Measurements from ENCODE around the gene TMEM150B.
A peak's percentile ranks its signal among the peaks of the same experiment; 100 is the strongest.

Gene TMEM150B

DNA sequence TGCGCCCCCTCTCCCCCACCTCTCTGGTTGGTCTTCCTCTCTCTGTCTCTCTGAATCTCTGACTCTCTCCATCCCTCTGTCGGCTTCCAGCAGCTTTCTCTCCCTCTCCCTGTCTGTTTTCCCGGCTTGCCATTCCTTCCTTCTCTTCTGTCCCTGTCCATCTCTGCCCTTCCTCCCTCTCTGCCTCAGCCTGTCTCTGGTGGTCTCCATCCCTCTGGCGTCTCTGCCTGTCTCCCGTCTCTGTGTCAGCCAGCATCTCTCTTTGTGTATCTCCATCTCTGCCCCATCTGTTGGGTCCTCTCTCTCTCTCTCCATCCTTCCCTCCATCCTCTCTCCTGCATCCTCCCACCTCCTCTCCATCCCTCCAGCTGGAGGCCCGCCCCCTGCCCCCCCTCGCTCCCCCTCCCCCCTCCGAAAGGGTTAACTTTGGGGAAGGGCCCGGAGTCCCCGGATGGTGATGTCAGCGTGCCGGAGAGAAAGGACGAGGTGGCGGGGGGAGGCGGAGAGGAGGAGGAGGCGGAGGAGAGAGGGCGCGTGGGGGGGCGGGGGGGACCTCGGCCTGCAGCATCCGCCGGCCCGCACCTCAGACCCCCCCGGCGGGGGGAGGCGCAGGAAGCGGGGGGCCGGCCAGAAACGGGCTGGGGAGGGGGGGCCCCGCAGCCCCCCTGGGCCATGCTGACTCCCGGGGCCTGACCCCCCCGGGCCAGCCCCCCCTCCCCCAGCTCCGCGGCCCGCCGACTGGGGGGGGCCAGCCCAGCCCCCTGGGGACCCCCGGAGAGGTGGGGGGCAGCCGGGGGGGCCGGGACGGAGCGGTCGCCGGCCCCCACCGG is 41.4 kb downstream of the TMEM150B start, which contains the start of gene BRSK1:
Gene BRSK1, plus strand, starts transcription at position 450 of the 830 bp plus-strand sequence. CDS start 446 bp downstream, outside the sequence.
- in situ Hi-C loops (cut with HindIII; ENCODE audit: low pct_unique_long_range_greater_than_20kb, low sequenced_read_pairs): no loop called here
- DNase-seq (ENCODE audit: low read depth in 1 of 2, low spot score in 1 of 2): peak in 1 of 2 experiments; percentile 71
- no peak for TF ChIP-seq JUND (IDR thresholded peaks at IDR 0.05; ENCODE audit: low read depth)

DNA sequence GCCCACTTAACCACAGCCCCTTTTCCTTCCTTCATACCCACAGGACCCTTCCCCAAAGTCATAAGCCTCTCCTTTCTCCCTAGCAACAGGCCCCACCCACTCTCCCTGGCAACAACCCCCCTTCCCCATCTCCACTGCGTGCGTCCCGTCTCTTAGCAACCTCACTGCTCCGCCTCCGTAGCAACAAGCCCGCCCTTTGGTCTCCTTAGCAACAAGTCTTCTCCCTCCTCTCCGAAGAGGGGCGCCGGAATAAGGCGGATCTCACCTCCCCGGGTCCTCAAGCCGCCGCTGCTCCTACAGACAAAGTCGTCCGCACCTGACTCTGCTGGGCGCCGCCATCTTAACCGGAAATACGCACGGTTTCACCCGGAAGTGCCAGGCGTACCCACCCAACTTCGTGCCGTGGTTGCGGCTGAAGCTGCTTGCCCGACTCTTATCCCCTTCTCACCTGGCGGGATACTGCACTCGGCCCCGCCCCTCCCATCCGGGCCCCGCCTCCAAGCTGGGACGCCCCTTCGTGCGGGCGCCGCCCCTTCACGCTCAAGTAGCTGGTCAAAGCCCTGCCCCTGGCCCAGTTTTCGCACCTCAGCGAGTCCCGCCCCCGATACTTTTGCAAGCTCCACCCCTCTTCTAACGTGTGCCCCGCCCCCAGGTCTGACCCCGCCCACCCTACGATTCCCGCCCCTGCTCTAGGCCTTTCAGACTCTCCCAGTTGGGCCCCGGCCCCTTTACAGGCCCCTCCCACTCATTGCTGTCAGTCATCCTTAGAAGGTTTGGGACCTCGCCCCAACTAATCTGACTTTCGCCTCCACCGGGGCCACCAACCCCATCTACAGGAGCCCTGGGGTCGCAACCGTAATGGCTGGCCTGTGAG is 45.1 kb downstream of the TMEM150B start, which contains the start of gene HSPBP1:
Gene HSPBP1, minus strand, starts transcription at position 341 of the 874 bp plus-strand sequence. CDS start 502 bp downstream, outside the sequence.
- DNase-seq (ENCODE audit: low read depth in 1 of 2, low spot score in 1 of 2): peak; percentile 69 to 98
- in situ Hi-C loops (cut with HindIII; ENCODE audit: low pct_unique_long_range_greater_than_20kb, low sequenced_read_pairs): no loop called here
- no peak for TF ChIP-seq JUND (IDR thresholded peaks at IDR 0.05; ENCODE audit: low read depth)

GRCh38 chr19:55279340-55279739 is 45.8 kb downstream of the TMEM150B start:
- TF ChIP-seq JUND (IDR thresholded peaks at IDR 0.05; ENCODE audit: low read depth): no peak
- in situ Hi-C loops (cut with HindIII; ENCODE audit: low pct_unique_long_range_greater_than_20kb, low sequenced_read_pairs): no loop called here
- no peak for DNase-seq (ENCODE audit: low read depth in 1 of 2, low spot score in 1 of 2)

DNA sequence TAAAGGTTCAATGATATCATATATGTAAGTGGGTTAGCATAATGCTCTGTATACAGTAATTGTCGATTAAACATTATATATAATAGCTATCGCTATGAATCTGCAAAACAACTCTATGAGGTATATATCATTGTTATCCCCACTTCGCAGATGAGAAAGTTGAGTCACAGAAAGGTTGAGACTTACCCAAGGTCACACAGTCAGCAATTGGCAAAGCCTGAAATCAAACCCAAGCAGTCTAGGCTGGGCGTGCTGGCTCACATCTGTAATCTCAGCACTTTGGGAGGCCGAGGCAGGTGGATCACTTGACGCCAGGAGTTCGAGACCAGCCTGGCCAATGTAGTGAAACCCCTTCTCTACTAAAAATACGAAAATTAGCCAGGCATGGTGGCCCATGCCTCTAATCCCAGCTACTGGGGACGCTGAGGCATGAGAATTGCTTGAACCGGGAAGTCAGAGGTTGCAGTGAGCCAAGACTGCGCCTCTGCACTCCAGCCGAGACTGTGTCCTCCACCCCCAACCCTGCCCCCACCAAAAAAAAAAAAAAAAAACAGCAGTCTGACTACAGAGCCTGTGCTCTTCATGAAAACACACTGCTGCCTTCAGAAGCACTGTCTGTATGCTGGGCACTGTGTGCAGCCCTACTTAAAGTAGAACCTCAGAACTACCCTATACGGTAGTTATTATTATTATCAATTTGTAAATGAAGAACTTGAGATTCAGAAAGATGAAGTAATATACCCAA is 46.6 kb downstream of the TMEM150B start:
- no peak for DNase-seq (ENCODE audit: low read depth in 1 of 2, low spot score in 1 of 2)
- TF ChIP-seq JUND (IDR thresholded peaks at IDR 0.05; ENCODE audit: low read depth): no peak
- in situ Hi-C loops (cut with HindIII; ENCODE audit: low pct_unique_long_range_greater_than_20kb, low sequenced_read_pairs): no loop called here

DNA sequence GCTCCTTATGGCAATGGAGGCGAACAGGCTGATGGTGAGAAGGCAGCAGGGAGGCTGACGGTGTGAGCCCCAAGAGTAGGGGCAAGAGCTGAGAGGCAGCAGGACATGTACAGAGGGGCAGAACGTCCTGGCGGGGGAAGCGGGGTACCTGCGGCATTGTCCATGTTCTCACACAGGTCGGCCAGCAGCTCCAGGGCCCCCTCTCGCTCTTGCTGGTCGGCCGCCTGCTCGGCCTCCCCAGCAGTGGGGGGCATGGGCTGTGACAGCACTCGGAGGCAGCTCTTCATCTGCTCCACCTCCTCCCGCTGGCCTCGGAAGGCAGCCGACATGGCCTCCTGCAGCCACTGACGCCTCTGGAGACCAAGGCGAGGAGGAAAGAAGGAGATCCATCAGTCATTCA is 47.6 kb downstream of the TMEM150B start:
- in situ Hi-C loops (cut with HindIII; ENCODE audit: low pct_unique_long_range_greater_than_20kb, low sequenced_read_pairs): no loop called here
- no peak for DNase-seq (ENCODE audit: low read depth in 1 of 2, low spot score in 1 of 2)
- TF ChIP-seq JUND (IDR thresholded peaks at IDR 0.05; ENCODE audit: low read depth): no peak

- in situ Hi-C loops (cut with HindIII; ENCODE audit: low pct_unique_long_range_greater_than_20kb, low sequenced_read_pairs): no loop called here
- no peak for DNase-seq (ENCODE audit: low read depth in 1 of 2, low spot score in 1 of 2)
- no peak for TF ChIP-seq JUND (IDR thresholded peaks at IDR 0.05; ENCODE audit: low read depth)
These were observed 48.3 kb downstream of the TMEM150B start for GRCh38 chr19:55276720-55277430.

DNA sequence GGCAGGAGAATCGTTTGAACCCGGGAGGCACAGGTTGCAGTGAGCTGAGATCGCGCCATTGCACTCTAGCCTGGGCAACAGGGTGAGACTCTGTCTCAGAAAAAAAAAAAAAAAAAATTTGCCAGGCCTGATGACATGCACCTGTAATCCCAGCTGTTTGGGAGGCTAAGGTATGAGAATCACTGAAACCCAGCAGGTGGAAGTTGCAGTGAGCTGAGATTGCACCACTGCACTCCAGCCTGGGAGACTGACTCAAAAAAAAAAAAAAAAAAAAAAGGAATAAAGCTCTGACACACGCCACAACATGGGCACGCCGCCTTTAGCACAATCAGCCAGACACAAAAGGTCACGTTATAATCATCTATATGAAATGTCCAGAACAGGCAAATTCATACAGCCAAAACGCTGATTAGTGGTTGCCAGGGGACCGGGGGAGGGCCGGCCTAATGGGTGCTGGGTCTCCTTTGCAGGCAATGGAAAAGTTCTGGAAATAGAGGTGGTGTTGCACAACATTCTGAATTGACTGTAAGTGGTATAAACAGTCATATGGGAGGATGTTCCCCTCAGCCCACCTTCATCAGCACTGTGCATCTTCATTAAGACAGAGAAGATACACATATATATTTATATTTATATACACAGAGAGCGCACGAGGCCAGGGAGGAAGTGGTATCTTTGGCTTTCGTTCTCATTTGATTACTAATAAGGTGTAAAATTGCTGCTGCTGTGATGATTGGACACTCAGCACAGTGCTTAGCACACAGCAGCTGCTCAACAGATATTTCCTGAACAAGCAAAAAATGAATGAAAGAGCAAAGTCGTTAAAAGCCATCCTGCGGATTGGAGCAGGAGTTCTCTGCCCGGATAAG is 49.1 kb downstream of the TMEM150B start:
- in situ Hi-C loops (cut with HindIII; ENCODE audit: low pct_unique_long_range_greater_than_20kb, low sequenced_read_pairs): no loop called here
- no peak for TF ChIP-seq JUND (IDR thresholded peaks at IDR 0.05; ENCODE audit: low read depth)
- DNase-seq (ENCODE audit: low read depth in 1 of 2, low spot score in 1 of 2): no peak

- no peak for TF ChIP-seq JUND (IDR thresholded peaks at IDR 0.05; ENCODE audit: low read depth)
- in situ Hi-C loops (cut with HindIII; ENCODE audit: low pct_unique_long_range_greater_than_20kb, low sequenced_read_pairs): no loop called here
- no peak for DNase-seq (ENCODE audit: low read depth in 1 of 2, low spot score in 1 of 2)
These were observed 51.0 kb downstream of the TMEM150B start for GRCh38 chr19:55273978-55274707.

DNA sequence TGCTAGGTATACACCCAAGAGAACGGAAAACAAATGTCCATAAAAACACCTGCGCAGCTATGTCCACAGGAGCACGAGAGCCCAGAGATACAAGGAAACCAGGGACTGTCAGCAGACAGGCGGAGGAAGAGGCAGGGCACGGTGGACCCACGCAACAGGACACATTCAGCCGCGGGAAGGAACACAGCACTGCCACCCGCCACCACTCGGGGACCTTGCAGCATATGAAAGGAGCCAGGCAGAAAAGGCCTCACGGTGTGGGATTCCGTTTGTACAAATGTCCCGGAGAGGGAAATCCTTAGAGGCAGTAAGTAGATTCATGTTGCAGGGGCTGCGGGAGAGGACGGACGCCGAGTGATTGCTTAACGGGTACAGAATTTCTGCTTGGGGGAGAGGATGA is 53.0 kb downstream of the TMEM150B start:
- DNase-seq (ENCODE audit: low read depth in 1 of 2, low spot score in 1 of 2): no peak
- in situ Hi-C loops (cut with HindIII; ENCODE audit: low pct_unique_long_range_greater_than_20kb, low sequenced_read_pairs): no loop called here
- TF ChIP-seq JUND (IDR thresholded peaks at IDR 0.05; ENCODE audit: low read depth): no peak

DNA sequence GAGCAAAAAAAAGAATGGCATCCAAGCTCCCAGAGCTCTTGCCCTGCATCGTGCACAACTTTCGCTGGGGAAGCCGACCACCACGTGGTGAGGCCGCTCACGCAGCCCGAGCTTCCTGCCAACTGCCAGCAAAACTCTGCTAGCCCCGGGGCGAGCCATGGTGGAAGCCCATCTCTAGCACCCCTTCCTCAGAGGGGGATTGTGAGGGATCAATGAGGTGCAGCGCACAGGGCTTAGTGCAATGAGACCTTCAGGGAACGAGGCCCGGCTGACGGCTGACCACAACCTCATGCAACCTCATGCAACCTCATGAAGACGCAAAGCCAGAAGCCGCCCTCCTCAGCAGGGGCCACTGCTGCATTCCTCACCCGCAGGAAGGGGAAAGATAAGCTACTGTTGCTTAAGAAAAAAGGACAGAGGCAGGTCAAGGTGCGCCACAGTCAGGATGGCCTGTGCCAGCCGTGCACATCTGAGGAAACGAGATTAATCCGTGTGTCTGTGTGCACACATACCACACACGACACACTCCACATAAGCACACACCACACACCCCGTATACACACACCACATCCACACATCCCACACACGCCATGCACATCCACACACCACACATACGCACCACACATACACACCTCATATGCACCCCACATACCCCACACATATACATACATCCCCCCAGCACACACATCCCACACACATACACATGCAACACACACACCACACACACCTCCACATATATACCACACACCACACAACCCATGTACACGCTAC is 54.8 kb downstream of the TMEM150B start:
- TF ChIP-seq JUND (IDR thresholded peaks at IDR 0.05; ENCODE audit: low read depth): no peak
- no peak for DNase-seq (ENCODE audit: low read depth in 1 of 2, low spot score in 1 of 2)
- in situ Hi-C loops (cut with HindIII; ENCODE audit: low pct_unique_long_range_greater_than_20kb, low sequenced_read_pairs): no loop called here
